ENCODE results near the gene ITGB8. TPM values are rescaled to one million over a fixed set of nuclear protein-coding genes. Genes with fewer than 3 reads are reported as not detected.
A peak's percentile ranks its signal among the peaks of the same experiment; 100 is the strongest.

The ITGB8 gene
- total and polyA plus RNA-seq, 8 donors: 5.7 to 14.2 (median 6.8) TPM

DNA sequence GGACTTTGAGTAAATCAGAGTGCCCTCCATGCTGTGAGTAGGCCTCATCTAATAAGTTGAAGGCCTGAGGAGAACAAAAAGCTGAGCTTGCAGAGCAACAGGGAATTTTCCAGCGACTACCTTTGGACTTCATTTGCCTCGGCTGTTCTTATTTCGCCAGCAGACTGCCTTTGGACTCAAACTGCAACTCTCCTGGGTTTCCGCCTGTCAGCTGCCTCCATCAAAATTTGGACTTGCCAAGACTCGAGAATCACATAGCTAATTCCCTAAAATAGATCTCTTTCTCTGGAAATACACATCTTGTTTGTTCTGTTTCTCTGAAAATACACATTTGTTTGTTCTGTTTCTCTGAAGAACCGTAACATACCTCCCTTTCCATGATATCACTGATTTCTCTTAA, 93.8 kb downstream of the ITGB8 start:
- TF ChIP-seq, protein P1, sequence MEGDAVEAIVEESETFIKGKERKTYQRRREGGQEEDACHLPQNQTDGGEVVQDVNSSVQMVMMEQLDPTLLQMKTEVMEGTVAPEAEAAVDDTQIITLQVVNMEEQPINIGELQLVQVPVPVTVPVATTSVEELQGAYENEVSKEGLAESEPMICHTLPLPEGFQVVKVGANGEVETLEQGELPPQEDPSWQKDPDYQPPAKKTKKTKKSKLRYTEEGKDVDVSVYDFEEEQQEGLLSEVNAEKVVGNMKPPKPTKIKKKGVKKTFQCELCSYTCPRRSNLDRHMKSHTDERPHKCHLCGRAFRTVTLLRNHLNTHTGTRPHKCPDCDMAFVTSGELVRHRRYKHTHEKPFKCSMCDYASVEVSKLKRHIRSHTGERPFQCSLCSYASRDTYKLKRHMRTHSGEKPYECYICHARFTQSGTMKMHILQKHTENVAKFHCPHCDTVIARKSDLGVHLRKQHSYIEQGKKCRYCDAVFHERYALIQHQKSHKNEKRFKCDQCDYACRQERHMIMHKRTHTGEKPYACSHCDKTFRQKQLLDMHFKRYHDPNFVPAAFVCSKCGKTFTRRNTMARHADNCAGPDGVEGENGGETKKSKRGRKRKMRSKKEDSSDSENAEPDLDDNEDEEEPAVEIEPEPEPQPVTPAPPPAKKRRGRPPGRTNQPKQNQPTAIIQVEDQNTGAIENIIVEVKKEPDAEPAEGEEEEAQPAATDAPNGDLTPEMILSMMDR (IDR thresholded peaks at IDR 0.05): no peak
- ATAC-seq: no peak

DNA sequence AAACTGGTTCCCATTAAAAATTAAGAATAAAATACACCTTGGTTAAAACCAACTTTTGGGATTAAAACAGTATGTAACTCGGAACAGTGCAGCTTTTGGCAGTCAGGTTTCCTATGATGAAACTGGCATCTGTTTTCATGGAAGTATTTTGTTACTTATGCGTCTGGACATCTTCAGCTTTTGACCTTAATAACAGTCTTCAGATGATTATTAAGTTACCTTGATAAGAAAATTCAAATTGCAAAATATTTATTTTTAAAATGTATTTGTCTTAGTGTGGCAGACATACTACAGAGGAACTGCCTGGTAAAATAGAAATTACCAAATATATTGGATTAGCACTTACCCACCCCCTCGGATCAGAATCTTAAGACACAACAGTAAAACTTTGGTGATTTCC, 100.0 kb downstream of the ITGB8 start:
- TF ChIP-seq, protein P1 (IDR thresholded peaks at IDR 0.05): no peak
- Histone ChIP-seq H3K4me3 (no peak overlapping the region), H3K9me3 (peaks cover 0 to 10% of the 10 kb centered on the region in 2 donors), H3K36me3 (no peaks in the 10 kb centered on the region), H3K27me3 (no peaks in the 10 kb centered on the region), H3K4me1 (no peaks in the 10 kb centered on the region), H3K27ac (no peak overlapping the region)
- ATAC-seq: no peak
- DNase-seq: no peak
- intact Hi-C loops (cut with DNase I): no loop called here

More for the DNA sequence above, 93.8 kb downstream of the ITGB8 start:
- peaks cover 0 to 12% of the 10 kb centered on the region in 2 donors for H3K9me3 ChIP-seq
- no peaks in the 10 kb centered on the region for H3K36me3 ChIP-seq
- no peak overlapping the region for H3K27ac ChIP-seq
- no peaks in the 10 kb centered on the region for H3K4me1 ChIP-seq
- H3K4me3 ChIP-seq: no peak overlapping the region
- no peaks in the 10 kb centered on the region for H3K27me3 ChIP-seq
- DNase-seq: no peak
- intact Hi-C loops (cut with DNase I): no loop called here

DNA sequence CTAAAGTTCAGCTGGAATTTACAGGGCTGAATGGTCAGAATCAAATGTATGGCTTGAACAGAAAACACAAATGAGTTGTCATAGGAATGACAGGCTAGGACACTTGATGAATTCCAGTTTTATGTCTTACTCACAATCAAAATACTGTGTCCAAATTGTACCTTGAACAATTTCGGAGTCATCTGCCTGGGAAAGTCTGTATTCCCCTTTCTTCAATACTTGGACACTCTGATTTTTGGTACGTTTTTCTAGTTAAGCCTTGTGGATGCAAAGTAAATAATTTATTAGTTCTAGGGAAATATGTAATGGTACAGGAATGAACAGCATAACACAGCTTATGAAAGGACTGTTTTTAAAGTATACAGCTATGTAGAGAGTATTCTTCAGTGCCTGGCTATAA, 100.4 kb downstream of the ITGB8 start:
- DNase-seq: no peak
- Histone ChIP-seq H3K4me1 (no peaks in the 10 kb centered on the region), H3K4me3 (no peak overlapping the region), H3K36me3 (no peaks in the 10 kb centered on the region), H3K27ac (no peak overlapping the region), H3K27me3 (no peaks in the 10 kb centered on the region), H3K9me3 (peaks cover 0 to 6% of the 10 kb centered on the region in 2 donors)
- ATAC-seq: no peak
- TF ChIP-seq, protein P1 (IDR thresholded peaks at IDR 0.05): no peak
- intact Hi-C loops (cut with DNase I): no loop called here

DNA sequence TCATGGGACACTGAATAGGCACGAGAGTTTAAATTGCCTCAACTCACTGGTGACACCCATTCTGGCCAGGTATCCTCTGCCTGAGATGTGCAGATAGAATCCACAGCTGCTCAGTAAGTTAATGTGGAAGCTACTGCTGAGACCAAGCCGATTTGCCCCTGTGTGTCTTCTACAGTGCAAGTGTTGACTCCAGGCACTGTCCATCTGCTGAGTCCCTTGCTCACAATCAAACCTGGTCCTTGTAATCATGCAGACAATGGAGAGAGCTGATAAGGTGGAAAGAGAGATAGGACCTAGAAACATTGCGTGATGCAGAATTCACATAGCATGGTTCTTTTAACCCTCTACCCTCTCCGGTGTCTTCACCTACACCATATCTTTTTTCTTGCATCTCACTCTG, 101.4 kb downstream of the ITGB8 start:
- no peaks in the 10 kb centered on the region for H3K4me1 ChIP-seq
- no peaks in the 10 kb centered on the region for H3K36me3 ChIP-seq
- H3K27me3 ChIP-seq: no peaks in the 10 kb centered on the region
- H3K9me3 ChIP-seq: no peaks in the 10 kb centered on the region
- intact Hi-C loops (cut with DNase I): no loop called here
- ATAC-seq (no peak), DNase-seq (no peak)
- no peak overlapping the region for H3K27ac ChIP-seq
- H3K4me3 ChIP-seq: no peak overlapping the region
- TF ChIP-seq, protein P1 (IDR thresholded peaks at IDR 0.05): no peak

DNA sequence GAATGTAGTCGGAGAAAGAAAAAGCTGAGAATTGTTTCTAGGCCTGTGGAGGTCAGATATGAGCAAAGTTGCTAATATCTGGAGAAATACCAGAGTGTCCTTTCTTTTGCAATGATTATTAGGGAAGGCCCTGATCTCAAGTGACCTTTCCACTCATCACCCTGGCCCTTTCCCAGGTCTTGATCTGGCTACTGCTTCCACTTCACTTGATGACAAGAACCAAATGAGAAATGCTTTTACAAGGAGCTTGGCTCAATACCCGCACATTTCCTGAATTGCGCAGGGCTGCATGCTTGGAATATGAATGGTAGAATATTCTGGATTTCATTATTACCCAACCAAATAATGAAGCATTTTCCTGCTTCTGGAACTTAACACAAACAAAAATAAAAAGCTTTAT, 104.6 kb downstream of the ITGB8 start:
- ATAC-seq: peak; percentile 23
- Histone ChIP-seq H3K27me3 (no peaks in the 10 kb centered on the region), H3K9me3 (no peaks in the 10 kb centered on the region), H3K27ac (no peak overlapping the region), H3K36me3 (no peaks in the 10 kb centered on the region), H3K4me1 (peaks cover 0 to 7% of the 10 kb centered on the region in 2 donors), H3K4me3 (no peak overlapping the region)
- intact Hi-C loops (cut with DNase I): no loop called here
- no peak for DNase-seq
- TF ChIP-seq, protein P1 (IDR thresholded peaks at IDR 0.05): no peak

Measured in left lung (tissue), 10 donors.